Measurements from ENCODE around the gene TMEM47. TPM values are rescaled to one million over a fixed set of nuclear protein-coding genes. Genes with fewer than 3 reads are reported as not detected.

TMEM47 gene
- total and polyA plus RNA-seq, 2 experiments from 2014 or later: 146 to 188 TPM

DNA sequence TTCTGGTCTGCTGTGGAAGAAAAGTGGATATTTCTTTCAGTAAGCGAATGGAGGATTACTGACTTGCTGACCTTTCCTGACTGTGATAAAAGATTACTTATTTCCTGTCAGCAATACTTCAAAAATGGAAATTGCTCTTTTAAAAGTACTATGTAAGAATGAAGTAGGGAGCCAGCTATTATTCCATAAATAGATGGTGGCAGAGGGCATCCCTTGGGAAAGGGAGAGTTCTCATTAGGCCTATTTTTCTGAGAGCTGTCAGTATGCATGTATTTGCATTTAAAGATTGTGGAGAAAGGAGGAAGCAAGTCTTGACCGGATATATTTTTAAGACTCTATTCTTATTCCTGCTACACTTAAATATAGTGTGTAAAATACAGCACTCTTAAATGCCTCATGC, 37.2 kb downstream of the TMEM47 start:
- WGBS, 2 experiments (ENCODE audit: low coverage in 1 of 2, low lambda C conversion rate in 2 of 2, missing lambda C conversion rate in 2 of 2): 94 to 95% methylated on average over 2 of the region's 2 CpGs
- in situ Hi-C loops (cut with MboI): no loop called here

DNA sequence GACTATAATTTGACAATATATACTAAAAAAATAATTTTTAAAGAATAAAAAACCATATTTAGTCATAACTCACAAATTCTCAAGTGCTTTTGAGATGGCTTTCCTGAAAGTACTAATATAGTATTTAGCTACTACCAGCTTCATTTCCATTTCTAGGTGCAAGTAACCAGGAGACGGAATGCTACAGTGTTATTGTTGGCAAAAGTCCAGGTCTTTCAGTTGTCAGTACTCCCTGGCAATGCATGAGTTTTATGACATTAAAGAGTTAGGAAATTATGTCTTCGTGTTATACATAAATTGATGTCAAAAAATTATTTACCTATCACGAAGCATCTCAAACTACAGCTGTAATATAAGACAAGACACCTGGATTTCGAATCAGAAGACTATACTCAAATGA, 45.0 kb downstream of the TMEM47 start:
- Histone ChIP-seq H3K9me2 (ENCODE audit: insufficient read depth) (no peaks in the 10 kb centered on the region), H3K4me2 (ENCODE audit: unreplicated experiment) (no peak overlapping the region), H3K36me3 (ENCODE audit: low read depth) (no peaks in the 10 kb centered on the region), H3K4me3 (no peak overlapping the region), H3K27me3 (replicated peaks; ENCODE audit: insufficient read depth) (no peaks in the 10 kb centered on the region), H3K9ac (no peak overlapping the region), H3K4me1 (ENCODE audit: insufficient read depth) (no peaks in the 10 kb centered on the region), H3F3A (ENCODE audit: insufficient read depth) (no peaks in the 10 kb centered on the region), H4K20me1 (ENCODE audit: insufficient read depth) (no peaks in the 10 kb centered on the region), H3K9me3 (ENCODE audit: low read depth) (no peaks in the 10 kb centered on the region), H3K79me2 (ENCODE audit: insufficient read depth) (no peaks in the 10 kb centered on the region), H2AFZ (no peak overlapping the region), H3K27ac (no peak overlapping the region)
- 81 to 85% methylated on average over 4 of the region's 4 CpGs for WGBS, 2 experiments (ENCODE audit: low coverage in 1 of 2, low lambda C conversion rate in 2 of 2, missing lambda C conversion rate in 2 of 2)
- TF ChIP-seq EZH2phosphoT487 (IDR thresholded peaks at IDR 0.05; ENCODE audit: insufficient read depth, low read depth): no peak
- TF ChIP-seq EZH2 (IDR thresholded peaks at IDR 0.05; ENCODE audit: insufficient read depth, poor library complexity, severe bottlenecking): no peak
- in situ Hi-C loops (cut with MboI): no loop called here
- no peak for DNase-seq

More for the DNA sequence above, 37.2 kb downstream of the TMEM47 start:
- Histone ChIP-seq H3K9me3 (ENCODE audit: low read depth) (no peaks in the 10 kb centered on the region), H3K9me2 (ENCODE audit: insufficient read depth) (no peaks in the 10 kb centered on the region), H4K20me1 (ENCODE audit: insufficient read depth) (no peaks in the 10 kb centered on the region), H3K27ac (no peak overlapping the region), H3F3A (ENCODE audit: insufficient read depth) (no peaks in the 10 kb centered on the region), H3K36me3 (ENCODE audit: low read depth) (no peaks in the 10 kb centered on the region), H3K4me1 (ENCODE audit: insufficient read depth) (no peaks in the 10 kb centered on the region), H3K4me3 (no peak overlapping the region), H3K9ac (no peak overlapping the region), H3K79me2 (ENCODE audit: insufficient read depth) (no peaks in the 10 kb centered on the region), H2AFZ (no peak overlapping the region), H3K4me2 (ENCODE audit: unreplicated experiment) (no peak overlapping the region), H3K27me3 (replicated peaks; ENCODE audit: insufficient read depth) (no peaks in the 10 kb centered on the region)
- DNase-seq: no peak
- TF ChIP-seq EZH2phosphoT487 (IDR thresholded peaks at IDR 0.05; ENCODE audit: insufficient read depth, low read depth): no peak
- no peak for TF ChIP-seq EZH2 (IDR thresholded peaks at IDR 0.05; ENCODE audit: insufficient read depth, poor library complexity, severe bottlenecking)

DNA sequence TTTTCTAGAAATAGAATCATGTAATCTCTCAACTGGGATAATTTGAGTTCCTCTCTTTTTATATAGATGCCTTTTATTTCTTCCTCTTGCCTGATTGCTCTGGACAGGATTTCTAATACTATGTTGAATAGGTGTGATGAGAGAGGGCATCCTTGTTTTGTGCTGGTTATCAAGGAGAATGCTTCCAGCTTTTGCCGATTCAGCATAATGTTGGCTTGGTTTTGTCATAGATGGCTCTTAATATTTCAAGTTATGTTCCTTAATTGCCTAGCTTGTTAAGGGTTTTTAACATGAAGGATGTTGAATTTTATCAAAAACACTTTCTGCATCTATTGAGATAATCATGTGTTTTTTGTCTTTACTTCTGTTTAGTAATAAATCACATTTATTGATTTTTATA, 58.7 kb downstream of the TMEM47 start:
- Histone ChIP-seq H3K9me3 (ENCODE audit: low read depth) (no peaks in the 10 kb centered on the region), H3K4me2 (ENCODE audit: unreplicated experiment) (no peak overlapping the region), H3F3A (ENCODE audit: insufficient read depth) (no peaks in the 10 kb centered on the region), H3K4me1 (ENCODE audit: insufficient read depth) (no peaks in the 10 kb centered on the region), H3K27me3 (replicated peaks; ENCODE audit: insufficient read depth) (no peaks in the 10 kb centered on the region), H3K9me2 (ENCODE audit: insufficient read depth) (no peaks in the 10 kb centered on the region), H3K27ac (no peak overlapping the region), H3K9ac (no peak overlapping the region), H3K36me3 (ENCODE audit: low read depth) (no peaks in the 10 kb centered on the region), H3K79me2 (ENCODE audit: insufficient read depth) (no peaks in the 10 kb centered on the region), H3K4me3 (no peak overlapping the region), H4K20me1 (ENCODE audit: insufficient read depth) (no peaks in the 10 kb centered on the region), H2AFZ (no peak overlapping the region)
- in situ Hi-C loops (cut with MboI): no loop called here
- TF ChIP-seq EZH2phosphoT487 (IDR thresholded peaks at IDR 0.05; ENCODE audit: insufficient read depth, low read depth) (no peak), EZH2 (IDR thresholded peaks at IDR 0.05; ENCODE audit: insufficient read depth, poor library complexity, severe bottlenecking) (no peak)
- DNase-seq: no peak
- WGBS, 2 experiments (ENCODE audit: low coverage in 1 of 2, low lambda C conversion rate in 2 of 2, missing lambda C conversion rate in 2 of 2): 67 to 93% methylated on average over 1 of the region's 1 CpG

- in situ Hi-C loops (cut with MboI): no loop called here
Observed at GRCh38 chrX:34586936-34587335, 70.1 kb downstream of the TMEM47 start.

More at GRCh38 chrX:34586936-34587335, 70.1 kb downstream of the TMEM47 start:
- Histone ChIP-seq H3K4me3 (no peak overlapping the region), H3K9me3 (ENCODE audit: low read depth) (no peaks in the 10 kb centered on the region), H3K9me2 (ENCODE audit: insufficient read depth) (no peaks in the 10 kb centered on the region), H2AFZ (no peak overlapping the region), H3K27ac (no peak overlapping the region), H3K36me3 (ENCODE audit: low read depth) (no peaks in the 10 kb centered on the region), H4K20me1 (ENCODE audit: insufficient read depth) (no peaks in the 10 kb centered on the region), H3K4me2 (ENCODE audit: unreplicated experiment) (no peak overlapping the region), H3K9ac (no peak overlapping the region), H3K4me1 (ENCODE audit: insufficient read depth) (no peaks in the 10 kb centered on the region), H3F3A (ENCODE audit: insufficient read depth) (no peaks in the 10 kb centered on the region), H3K27me3 (replicated peaks; ENCODE audit: insufficient read depth) (no peaks in the 10 kb centered on the region), H3K79me2 (ENCODE audit: insufficient read depth) (no peaks in the 10 kb centered on the region)
- whole genome bisulfite sequencing, 2 experiments (ENCODE audit: low coverage in 1 of 2, low lambda C conversion rate in 2 of 2, missing lambda C conversion rate in 2 of 2): 42 to 44% methylated on average over 3 of the region's 3 CpGs
- no peak for TF ChIP-seq EZH2phosphoT487 (IDR thresholded peaks at IDR 0.05; ENCODE audit: insufficient read depth, low read depth)
- TF ChIP-seq EZH2 (IDR thresholded peaks at IDR 0.05; ENCODE audit: insufficient read depth, poor library complexity, severe bottlenecking): no peak
- no peak for DNase-seq

Measured in GM23248 (cell line).